ENCODE data around the gene CAPS2.

CAPS2 gene

GRCh38 chr12:75366629-75367028 lies 36.5 kb upstream of the CAPS2 start:
- Histone ChIP-seq H3K36me3 (ENCODE audit: insufficient read depth, low read length) (no peaks in the 10 kb centered on the region), H3K4me3 (ENCODE audit: low read length, poor library complexity, severe bottlenecking) (no peak overlapping the region), H3K4me1 (ENCODE audit: insufficient read depth, low read length, poor library complexity, severe bottlenecking) (no peaks in the 10 kb centered on the region), H3K27me3 (ENCODE audit: insufficient read depth, low read length, poor library complexity, severe bottlenecking) (no peaks in the 10 kb centered on the region), H3K9me3 (ENCODE audit: insufficient read depth, low read depth, low read length) (no peaks in the 10 kb centered on the region), H3K9me2 (replicated peaks; ENCODE audit: low read depth, low read length) (no peaks in the 10 kb centered on the region), H3K9ac (ENCODE audit: low read depth, low read length, poor library complexity, severe bottlenecking) (no peak overlapping the region), H3K4me2 (ENCODE audit: low read depth, low read length, poor library complexity, severe bottlenecking) (no peak overlapping the region), H2AFZ (ENCODE audit: low read length) (no peak overlapping the region), H3K79me2 (ENCODE audit: insufficient read depth, low read length) (no peaks in the 10 kb centered on the region), H4K20me1 (ENCODE audit: insufficient read depth, low read length, poor library complexity, severe bottlenecking) (no peaks in the 10 kb centered on the region), H3F3A (ENCODE audit: low read depth) (no peaks in the 10 kb centered on the region)
- no peak for TF ChIP-seq EZH2phosphoT487 (IDR thresholded peaks at IDR 0.05; ENCODE audit: borderline replicate concordance)
- no peak for TF ChIP-seq CTCF (conservative IDR thresholded peaks at IDR 0.05; ENCODE audit: low read length)

GRCh38 chr12:75364919-75365318 lies 34.8 kb upstream of the CAPS2 start:
- no peaks in the 10 kb centered on the region for H3K9me2 ChIP-seq (replicated peaks; ENCODE audit: low read depth, low read length)
- no peak overlapping the region for H3K4me2 ChIP-seq (ENCODE audit: low read depth, low read length, poor library complexity, severe bottlenecking)
- TF ChIP-seq CTCF (conservative IDR thresholded peaks at IDR 0.05; ENCODE audit: low read length) (no peak), EZH2phosphoT487 (IDR thresholded peaks at IDR 0.05; ENCODE audit: borderline replicate concordance) (no peak)
- no peaks in the 10 kb centered on the region for H4K20me1 ChIP-seq (ENCODE audit: insufficient read depth, low read length, poor library complexity, severe bottlenecking)
- H3F3A ChIP-seq (ENCODE audit: low read depth) = no peaks in the 10 kb centered on the region
- no peak overlapping the region for H2AFZ ChIP-seq (ENCODE audit: low read length)
- no peaks in the 10 kb centered on the region for H3K9me3 ChIP-seq (ENCODE audit: insufficient read depth, low read depth, low read length)
- H3K36me3 ChIP-seq (ENCODE audit: insufficient read depth, low read length) = no peaks in the 10 kb centered on the region
- no peaks in the 10 kb centered on the region for H3K27me3 ChIP-seq (ENCODE audit: insufficient read depth, low read length, poor library complexity, severe bottlenecking)
- no peaks in the 10 kb centered on the region for H3K79me2 ChIP-seq (ENCODE audit: insufficient read depth, low read length)
- H3K9ac ChIP-seq (ENCODE audit: low read depth, low read length, poor library complexity, severe bottlenecking) = no peak overlapping the region
- no peak overlapping the region for H3K4me3 ChIP-seq (ENCODE audit: low read length, poor library complexity, severe bottlenecking)
- H3K4me1 ChIP-seq (ENCODE audit: insufficient read depth, low read length, poor library complexity, severe bottlenecking) = no peaks in the 10 kb centered on the region

- Histone ChIP-seq H3K4me1 (ENCODE audit: insufficient read depth, low read length, poor library complexity, severe bottlenecking) (no peaks in the 10 kb centered on the region), H3K36me3 (ENCODE audit: insufficient read depth, low read length) (no peaks in the 10 kb centered on the region)
- TF ChIP-seq CTCF (conservative IDR thresholded peaks at IDR 0.05; ENCODE audit: low read length) (no peak), EZH2phosphoT487 (IDR thresholded peaks at IDR 0.05; ENCODE audit: borderline replicate concordance) (no peak)
These were observed 31.3 kb upstream of the CAPS2 start for GRCh38 chr12:75361408-75361807.

More at GRCh38 chr12:75361408-75361807, 31.3 kb upstream of the CAPS2 start:
- Histone ChIP-seq H3F3A (ENCODE audit: low read depth) (no peaks in the 10 kb centered on the region), H3K9ac (ENCODE audit: low read depth, low read length, poor library complexity, severe bottlenecking) (no peak overlapping the region), H4K20me1 (ENCODE audit: insufficient read depth, low read length, poor library complexity, severe bottlenecking) (no peaks in the 10 kb centered on the region), H3K79me2 (ENCODE audit: insufficient read depth, low read length) (no peaks in the 10 kb centered on the region), H3K4me2 (ENCODE audit: low read depth, low read length, poor library complexity, severe bottlenecking) (no peak overlapping the region), H3K27me3 (ENCODE audit: insufficient read depth, low read length, poor library complexity, severe bottlenecking) (no peaks in the 10 kb centered on the region), H2AFZ (ENCODE audit: low read length) (no peak overlapping the region), H3K4me3 (ENCODE audit: low read length, poor library complexity, severe bottlenecking) (no peak overlapping the region), H3K9me2 (replicated peaks; ENCODE audit: low read depth, low read length) (no peaks in the 10 kb centered on the region), H3K9me3 (ENCODE audit: insufficient read depth, low read depth, low read length) (no peaks in the 10 kb centered on the region)
